Measurements from ENCODE around the gene KLHDC7B.

GRCh38 chr22:50568626-50569025, 22.9 kb downstream of the KLHDC7B start:
- TF ChIP-seq CTCF (IDR thresholded peaks at IDR 0.05; ENCODE audit: insufficient read depth, low read depth, low read length) (no peak), EZH2 (IDR thresholded peaks at IDR 0.05; ENCODE audit: insufficient read depth, low read length) (no peak)

Measured in astrocyte (in vitro differentiated cells and primary cell).